ENCODE data around the gene SLC43A1. TPM values are rescaled to one million over a fixed set of nuclear protein-coding genes. Genes with fewer than 3 reads are reported as not detected.

The SLC43A1 gene
- total RNA-seq, 1 donor from 2014 or later = 16.2 TPM

- DNase-seq (ENCODE audit: extremely low spot score, unreplicated experiment) = no peak
- H3K4me1 Mint-ChIP-seq (ENCODE audit: unreplicated experiment) = no peaks in the 10 kb centered on the region
- no peak overlapping the region for H3K27ac Mint-ChIP-seq (ENCODE audit: unreplicated experiment)
- no peaks in the 10 kb centered on the region for H3K9me3 Mint-ChIP-seq (ENCODE audit: unreplicated experiment)
- no peaks in the 10 kb centered on the region for H3K27me3 Mint-ChIP-seq (ENCODE audit: unreplicated experiment)
- peaks cover 6% of the 10 kb centered on the region for H3K36me3 Mint-ChIP-seq (ENCODE audit: unreplicated experiment)
- peak; percentile 79 for TF ChIP-seq CTCF (IDR thresholded peaks at IDR 0.05)
- H3K4me3 Mint-ChIP-seq (ENCODE audit: unreplicated experiment) = no peak overlapping the region
These were observed 21.7 kb downstream of the SLC43A1 start for GRCh38 chr11:57493507-57494503.

- Mint-ChIP-seq H3K9me3 (ENCODE audit: unreplicated experiment) (no peaks in the 10 kb centered on the region), H3K4me1 (ENCODE audit: unreplicated experiment) (no peaks in the 10 kb centered on the region), H3K36me3 (ENCODE audit: unreplicated experiment) (peaks cover 6% of the 10 kb centered on the region), H3K27ac (ENCODE audit: unreplicated experiment) (no peak overlapping the region), H3K27me3 (ENCODE audit: unreplicated experiment) (no peaks in the 10 kb centered on the region), H3K4me3 (ENCODE audit: unreplicated experiment) (no peak overlapping the region)
- DNase-seq (ENCODE audit: extremely low spot score, unreplicated experiment) = no peak
- TF ChIP-seq CTCF (IDR thresholded peaks at IDR 0.05) = peak; percentile 56
These were observed 24.0 kb downstream of the SLC43A1 start for GRCh38 chr11:57491371-57492061.

GRCh38 chr11:57490456-57491248 lies 24.9 kb downstream of the SLC43A1 start:
- DNase-seq (ENCODE audit: extremely low spot score, unreplicated experiment) = no peak
- no peak overlapping the region for H3K4me3 Mint-ChIP-seq (ENCODE audit: unreplicated experiment)
- H3K9me3 Mint-ChIP-seq (ENCODE audit: unreplicated experiment) = no peaks in the 10 kb centered on the region
- H3K36me3 Mint-ChIP-seq (ENCODE audit: unreplicated experiment) = peaks cover 8% of the 10 kb centered on the region
- H3K27me3 Mint-ChIP-seq (ENCODE audit: unreplicated experiment) = no peaks in the 10 kb centered on the region
- no peak overlapping the region for H3K27ac Mint-ChIP-seq (ENCODE audit: unreplicated experiment)
- no peaks in the 10 kb centered on the region for H3K4me1 Mint-ChIP-seq (ENCODE audit: unreplicated experiment)
- TF ChIP-seq CTCF (IDR thresholded peaks at IDR 0.05) = no peak

- Mint-ChIP-seq H3K4me3 (ENCODE audit: unreplicated experiment) (no peak overlapping the region), H3K27ac (ENCODE audit: unreplicated experiment) (no peak overlapping the region), H3K27me3 (ENCODE audit: unreplicated experiment) (peaks cover 6% of the 10 kb centered on the region), H3K9me3 (ENCODE audit: unreplicated experiment) (no peaks in the 10 kb centered on the region), H3K4me1 (ENCODE audit: unreplicated experiment) (peaks cover 4% of the 10 kb centered on the region), H3K36me3 (ENCODE audit: unreplicated experiment) (peaks cover 13% of the 10 kb centered on the region)
- no peak for DNase-seq (ENCODE audit: extremely low spot score, unreplicated experiment)
- no peak for TF ChIP-seq CTCF (IDR thresholded peaks at IDR 0.05)
These were observed 27.4 kb downstream of the SLC43A1 start for GRCh38 chr11:57487920-57488659.

All from osteocyte (in vitro differentiated cells).